Hepatocyte (in vitro differentiated cells): ENCODE data around the gene PLRG1. TPM values are rescaled to one million over a fixed set of nuclear protein-coding genes. Genes with fewer than 3 reads are reported as not detected.

Experiments
- DNase-seq: peaks from one replicate; pipeline ENCODE4 v3.0.0-alpha.2; 2016; ENCODE audit warnings: low spot score
- H2AFZ ChIP-seq: fragments of 200-600 bp; sonication (generic); 2 replicates; pipeline ENCODE4 v1.6.0; 2016; ENCODE audit warnings: antibody characterized with exemption, mild to moderate bottlenecking
- H3K27ac ChIP-seq: fragments of 200-600 bp; sonication (generic); 2 replicates; pipeline ENCODE4 v1.5.1; 2016; ENCODE audit warnings: mild to moderate bottlenecking
- H3K27me3 ChIP-seq: fragments of 200-600 bp; sonication (generic); 2 replicates; pipeline ENCODE4 v1.6.1; 2016
- H3K36me3 ChIP-seq: fragments of 200-600 bp; sonication (generic); replicated peaks from 2 replicates; pipeline ENCODE4 v1.5.1; 2016; ENCODE audit warnings: low read depth; ENCODE audit not compliant: insufficient read depth
- H3K4me1 ChIP-seq: fragments of 200-600 bp; sonication (generic); 2 replicates; pipeline ENCODE4 v1.5.1; 2016; ENCODE audit warnings: mild to moderate bottlenecking, moderate library complexity; ENCODE audit not compliant: insufficient read depth
- H3K4me2 ChIP-seq: fragments of 200-600 bp; sonication (generic); 2 replicates; pipeline ENCODE4 v1.6.0; 2016
- H3K4me3 ChIP-seq: fragments of 200-600 bp; sonication (generic); 2 replicates; pipeline ENCODE4 v1.5.1; 2016; ENCODE audit warnings: mild to moderate bottlenecking
- H3K79me2 ChIP-seq: fragments of 200-600 bp; sonication (generic); 2 replicates; pipeline ENCODE4 v1.6.0; 2017; ENCODE audit warnings: mild to moderate bottlenecking
- H3K9me2 ChIP-seq: fragments of 200-600 bp; sonication (generic); replicated peaks from 2 replicates; pipeline ENCODE4 v1.6.0; 2017; ENCODE audit warnings: mild to moderate bottlenecking; ENCODE audit not compliant: insufficient read depth
- H3K9me3 ChIP-seq: fragments of 200-600 bp; sonication (generic); 2 replicates; pipeline ENCODE4 v1.5.1; 2016; ENCODE audit warnings: low read depth, mild to moderate bottlenecking
- H4K20me1 ChIP-seq: fragments of 200-600 bp; sonication (generic); 2 replicates; pipeline ENCODE4 v1.6.0; 2016; ENCODE audit warnings: mild to moderate bottlenecking; ENCODE audit not compliant: insufficient read depth, poor library complexity, severe bottlenecking
- CTCF ChIP-seq: fragments of 200-600 bp; sonication (generic); IDR thresholded peaks from 2 replicates; pipeline ENCODE4 v1.5.1; 2016; ENCODE audit warnings: antibody characterized with exemption, mild to moderate bottlenecking; ENCODE audit not compliant: poor library complexity
- EZH2 ChIP-seq: fragments of 200-600 bp; sonication (generic); IDR thresholded peaks from 2 replicates; pipeline ENCODE4 v1.6.1; 2016; ENCODE audit warnings: antibody characterized with exemption, mild to moderate bottlenecking, borderline replicate concordance
- EZH2phosphoT487 ChIP-seq: fragments of 200-600 bp; sonication (generic); IDR thresholded peaks from one replicate; pipeline ENCODE4 v1.6.1; 2018; ENCODE audit warnings: antibody characterized with exemption, mild to moderate bottlenecking, low read depth, moderate library complexity; ENCODE audit not compliant: unreplicated experiment, severe bottlenecking
- WGBS: methylation state at CpG from one replicate; pipeline ENCODE4 v1.1.6; 2016; ENCODE audit warnings: low lambda C conversion rate; ENCODE audit errors: missing lambda C conversion rate; 5-methylcytosine and 5-hydroxymethylcytosine counted together
- polyA plus RNA-seq: library from polyadenylated mRNA; unstranded; fragments of >200 nt; fragmentation: Nextera tagmentation; extraction: Ambion mirVana; gene quantifications from 2 replicates; pipeline ENCODE4 v1.2.1, GENCODE V29; 2016
- total RNA-seq: library from RNA; depleted of rRNA; stranded (reverse); fragments of >200 nt; gene quantifications from 2 replicates; pipeline ENCODE4 v1.2.3, GENCODE V29; 2014

PLRG1 gene
- total and polyA plus RNA-seq, 2 experiments from 2014 or later = 54.4 to 63.9 TPM

GRCh38 chr4:154559494-154560418 lies 9.6 kb upstream of the PLRG1 start:
- Histone ChIP-seq H3K4me3 (no peak overlapping the region), H3K9me3 (no peaks in the 10 kb centered on the region), H3K4me1 (no peaks in the 10 kb centered on the region), H3K79me2 (peaks cover 14% of the 10 kb centered on the region), H2AFZ (no peak overlapping the region), H3K36me3 (no peaks in the 10 kb centered on the region), H3K4me2 (peak overlapping the region; percentile 35), H4K20me1 (no peaks in the 10 kb centered on the region), H3K27me3 (no peaks in the 10 kb centered on the region), H3K27ac (peak overlapping the region; percentile 10), H3K9me2 (no peaks in the 10 kb centered on the region)
- peak; percentile 80 for DNase-seq
- WGBS = 43% methylated on average over 9 of the region's 9 CpGs
- TF ChIP-seq EZH2 (no peak), CTCF (peak; percentile 68), EZH2phosphoT487 (no peak)

- TF ChIP-seq EZH2phosphoT487 (no peak), EZH2 (no peak), CTCF (no peak)
- WGBS = 93% methylated on average over 1 of the region's 1 CpG
- Histone ChIP-seq H3K79me2 (peaks cover 7% of the 10 kb centered on the region), H2AFZ (no peak overlapping the region), H3K27me3 (no peaks in the 10 kb centered on the region), H3K27ac (no peak overlapping the region), H3K4me2 (no peak overlapping the region), H3K4me3 (no peak overlapping the region), H3K9me2 (no peaks in the 10 kb centered on the region), H3K36me3 (no peaks in the 10 kb centered on the region), H3K9me3 (no peaks in the 10 kb centered on the region), H3K4me1 (no peaks in the 10 kb centered on the region), H4K20me1 (no peaks in the 10 kb centered on the region)
- no peak for DNase-seq
Measured at GRCh38 chr4:154559141-154559493, 8.9 kb upstream of the PLRG1 start.

GRCh38 chr4:154551872-154552686 lies 1.9 kb upstream of the PLRG1 start:
- WGBS = 28% methylated on average over 6 of the region's 6 CpGs
- H2AFZ ChIP-seq = no peak overlapping the region
- no peak overlapping the region for H3K27ac ChIP-seq
- H3K9me3 ChIP-seq = no peaks in the 10 kb centered on the region
- no peaks in the 10 kb centered on the region for H3K36me3 ChIP-seq
- H3K79me2 ChIP-seq = peaks cover 30% of the 10 kb centered on the region
- DNase-seq = peak; percentile 86
- TF ChIP-seq EZH2 (no peak), CTCF (peak; percentile 92)
- H3K27me3 ChIP-seq = no peaks in the 10 kb centered on the region
- H3K4me3 ChIP-seq = no peak overlapping the region
- no peaks in the 10 kb centered on the region for H3K9me2 ChIP-seq
- no peak overlapping the region for H3K4me2 ChIP-seq
- peaks cover 12% of the 10 kb centered on the region for H4K20me1 ChIP-seq
- peaks cover 15% of the 10 kb centered on the region for H3K4me1 ChIP-seq
